ELF-1 (cell line): Measurements from ENCODE around the gene ELAVL4.

Experiments
- DNase-seq: peaks from one replicate; pipeline ENCODE4 v3.0.0-alpha.2; 2016; ENCODE audit warnings: low read depth, low spot score

Gene ELAVL4

DNA sequence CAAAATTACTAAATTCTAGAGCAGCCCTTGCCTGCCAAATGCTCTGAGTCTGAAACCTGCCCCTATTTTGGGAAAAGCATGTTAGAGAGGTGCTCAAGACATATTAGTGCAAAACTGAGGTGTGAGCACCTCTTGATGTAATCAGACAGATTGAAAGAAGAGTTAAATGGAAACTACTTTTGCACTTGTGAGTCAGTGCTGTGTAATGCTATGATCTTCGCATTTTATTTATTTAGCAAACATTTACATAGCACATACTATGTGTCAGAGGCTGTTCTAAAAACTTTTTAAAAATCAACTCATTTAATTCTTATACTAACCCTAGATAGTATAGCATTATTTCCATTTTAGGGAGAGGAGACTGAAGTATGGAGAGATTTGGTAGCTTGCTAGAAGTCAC, 138.1 kb downstream of the ELAVL4 start:
- no peak for DNase-seq

DNA sequence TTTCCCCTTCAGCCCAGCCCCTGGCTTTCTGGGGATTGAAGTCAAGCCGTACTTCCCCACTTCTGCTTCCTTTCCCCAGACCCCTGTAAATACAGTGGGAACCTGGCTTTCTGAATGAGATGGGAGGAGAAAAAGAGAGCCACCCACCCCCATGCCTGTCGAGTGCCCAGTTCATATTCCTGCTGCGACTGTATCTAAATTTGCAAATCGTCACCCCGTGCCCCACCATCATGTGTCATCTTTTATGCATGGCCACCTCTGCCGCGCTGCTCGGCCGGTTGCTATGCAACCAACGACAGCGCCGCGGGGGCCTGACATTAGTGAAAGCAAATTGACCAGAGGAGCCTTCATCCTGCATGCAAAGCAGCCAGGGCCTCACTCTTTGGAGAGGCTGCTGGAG, 143.0 kb downstream of the ELAVL4 start:
- DNase-seq: peak; percentile 36

DNA sequence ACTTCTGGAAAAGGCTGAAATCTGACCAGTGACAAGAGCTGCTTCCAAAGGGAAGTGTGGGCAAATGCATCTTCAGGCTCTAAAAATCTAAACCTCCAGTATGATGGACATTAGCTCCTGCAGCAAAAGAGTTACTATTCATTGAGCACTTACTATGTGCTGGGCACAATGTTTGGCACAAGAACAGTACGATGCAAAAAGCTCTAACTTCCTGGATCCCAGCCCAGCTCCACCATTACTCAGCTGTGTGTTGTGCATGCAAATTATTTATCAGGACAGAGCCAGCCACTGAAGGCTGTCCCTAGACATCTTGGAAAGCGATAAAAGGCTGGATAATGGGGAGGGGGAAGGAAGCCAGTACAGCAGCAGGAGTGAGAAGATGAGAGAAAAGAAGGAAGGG, 143.5 kb downstream of the ELAVL4 start:
- DNase-seq: no peak
